Activated CD4-positive, alpha-beta T cell treated with anti-CD3 and anti-CD28 coated beads, Interleukin-2, Interleukin-6, amounts not matched to agents 100 ng/mL and 50 ng/mL, durations not matched to agents 16 hours and 8 hours (primary cell): ENCODE data around the gene GINM1.
A peak's percentile ranks its signal among the peaks of the same experiment; 100 is the strongest.

Experiments used
- DNase-seq: peaks from one replicate; pipeline ENCODE4 v3.0.0-alpha.2; 2020

Gene GINM1, protein sequence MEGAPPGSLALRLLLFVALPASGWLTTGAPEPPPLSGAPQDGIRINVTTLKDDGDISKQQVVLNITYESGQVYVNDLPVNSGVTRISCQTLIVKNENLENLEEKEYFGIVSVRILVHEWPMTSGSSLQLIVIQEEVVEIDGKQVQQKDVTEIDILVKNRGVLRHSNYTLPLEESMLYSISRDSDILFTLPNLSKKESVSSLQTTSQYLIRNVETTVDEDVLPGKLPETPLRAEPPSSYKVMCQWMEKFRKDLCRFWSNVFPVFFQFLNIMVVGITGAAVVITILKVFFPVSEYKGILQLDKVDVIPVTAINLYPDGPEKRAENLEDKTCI

DNA sequence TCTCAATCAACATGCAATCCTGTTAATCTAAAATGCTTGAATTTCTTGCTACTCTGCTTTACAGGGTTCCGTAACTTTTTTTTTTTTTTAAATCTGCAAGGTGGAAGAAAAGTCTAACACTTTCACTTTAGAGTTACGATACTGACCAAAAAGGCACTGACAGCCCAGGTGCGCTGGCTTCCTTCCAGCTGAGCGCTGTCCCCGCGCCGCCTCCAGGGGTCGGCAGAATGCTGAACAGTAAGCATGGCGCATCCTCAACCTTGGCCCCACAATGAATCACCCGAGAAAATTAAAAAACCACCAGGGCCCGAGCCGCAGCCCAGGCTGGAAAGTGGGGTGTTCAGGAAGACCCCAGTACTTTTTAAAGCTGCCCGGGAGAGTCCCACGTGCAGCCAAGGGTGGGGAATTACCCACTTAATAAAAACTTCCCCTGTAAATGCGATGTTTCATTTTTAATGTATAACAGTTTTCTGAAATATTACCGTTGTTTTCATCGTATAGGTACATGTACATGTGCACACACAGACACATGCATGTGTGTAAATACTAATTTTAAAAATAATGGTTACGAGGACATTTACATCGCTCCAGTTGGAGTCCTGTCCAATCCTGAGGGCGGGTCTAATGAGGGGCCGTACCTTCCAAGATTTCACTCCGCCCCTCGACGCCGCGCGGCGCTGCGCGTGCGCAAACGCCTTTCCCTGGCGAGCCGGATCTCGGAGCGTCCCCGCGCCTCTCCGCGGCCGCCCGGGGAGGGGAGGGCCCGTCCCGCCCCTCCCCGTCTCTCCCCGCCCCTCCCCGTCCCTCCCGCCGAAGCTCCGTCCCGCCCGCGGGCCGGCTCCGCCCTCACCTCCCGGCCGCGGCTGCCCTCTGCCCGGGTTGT lies at the start of gene GINM1:
TSS of gene GINM1 (plus strand) at position 849 of the 883 bp plus-strand sequence. CDS start 40 bp downstream, outside the sequence.
- peak; percentile 98 for DNase-seq

DNA sequence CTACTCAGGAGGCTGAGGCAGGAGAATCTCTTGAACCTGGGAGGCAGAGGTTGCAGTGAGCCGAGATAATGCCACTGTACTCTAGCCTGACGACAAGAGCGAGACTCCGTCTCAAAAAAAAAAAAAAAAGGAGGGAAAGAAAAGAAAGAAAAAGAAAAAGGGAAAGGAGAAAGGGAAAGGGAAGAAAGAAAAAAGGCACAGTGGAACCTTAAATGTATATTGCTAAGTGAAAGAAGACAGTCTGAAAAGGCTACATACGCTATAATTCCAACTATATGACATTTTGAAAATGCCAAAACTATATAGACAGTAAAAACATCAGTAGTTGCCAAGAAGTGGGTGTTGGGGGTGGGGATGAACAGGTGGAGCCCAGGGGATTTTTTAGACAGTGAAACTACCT lies 36.5 kb upstream of the GINM1 start:
- DNase-seq, result no peak

DNA sequence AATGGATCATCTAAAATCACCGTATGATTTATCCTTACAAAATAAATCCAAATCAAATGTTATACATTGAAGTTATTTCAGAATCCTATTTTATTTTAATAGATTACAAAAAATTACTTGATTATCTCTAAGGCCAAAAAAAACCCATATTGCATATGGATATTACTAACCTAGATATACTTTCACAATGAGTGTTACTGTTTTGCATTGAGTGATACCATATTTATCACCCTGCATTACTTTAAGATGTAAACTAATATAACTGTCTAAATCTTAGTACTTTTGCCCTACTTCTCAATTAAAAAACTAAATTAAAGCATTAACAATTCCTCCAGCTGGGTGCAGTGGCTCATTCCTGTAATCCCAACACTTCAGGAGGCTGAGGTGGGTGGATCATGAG lies 31.4 kb upstream of the GINM1 start:
- DNase-seq, result no peak

DNA sequence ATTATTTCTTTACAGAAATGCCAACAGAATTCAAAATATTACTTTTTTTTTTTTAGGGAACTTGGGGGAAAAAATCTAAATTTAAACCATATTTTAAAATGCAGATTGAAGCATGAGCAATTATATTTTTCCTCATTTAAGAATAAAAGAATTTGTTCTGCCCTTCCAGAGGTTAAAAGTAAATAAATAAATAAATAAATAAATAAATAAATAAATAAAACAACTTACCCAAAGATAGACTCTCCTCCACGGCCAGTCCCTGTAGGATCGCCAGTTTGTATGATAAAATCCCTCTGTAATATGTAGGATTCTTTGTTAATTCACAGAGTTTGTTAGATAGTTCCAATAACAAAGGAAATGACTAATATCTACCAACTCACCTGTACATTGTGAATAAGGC lies 25.0 kb upstream of the GINM1 start:
- DNase-seq, result no peak

DNA sequence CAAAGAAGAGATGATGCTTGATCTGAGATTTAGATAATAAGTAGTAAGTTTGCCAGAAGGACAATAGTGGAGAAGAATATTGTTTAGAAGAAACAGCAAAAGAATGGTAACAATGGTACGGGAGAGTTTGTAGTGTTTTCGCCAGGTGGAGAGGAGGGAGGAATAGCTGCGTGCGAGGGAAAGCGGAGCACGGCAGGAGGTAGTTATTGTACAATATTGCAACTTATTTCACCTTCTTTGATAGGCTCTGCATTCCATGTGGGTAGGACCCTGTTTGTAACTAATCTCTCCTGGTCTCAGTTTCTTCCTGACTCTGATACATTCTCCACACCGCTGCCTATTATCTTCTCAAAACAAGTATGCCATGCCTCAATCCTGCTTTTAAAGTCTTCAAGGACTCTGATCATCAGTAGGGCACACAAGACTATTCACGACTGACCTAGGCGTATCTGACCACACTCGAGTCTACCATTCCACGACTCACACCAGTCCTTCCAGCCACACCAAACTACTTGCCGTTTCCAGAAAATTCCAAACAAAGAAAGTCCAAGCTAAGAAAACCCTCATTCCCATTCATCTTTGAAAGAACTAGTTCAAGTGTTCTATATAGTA lies 21.4 kb upstream of the GINM1 start:
- no peak for DNase-seq

DNA sequence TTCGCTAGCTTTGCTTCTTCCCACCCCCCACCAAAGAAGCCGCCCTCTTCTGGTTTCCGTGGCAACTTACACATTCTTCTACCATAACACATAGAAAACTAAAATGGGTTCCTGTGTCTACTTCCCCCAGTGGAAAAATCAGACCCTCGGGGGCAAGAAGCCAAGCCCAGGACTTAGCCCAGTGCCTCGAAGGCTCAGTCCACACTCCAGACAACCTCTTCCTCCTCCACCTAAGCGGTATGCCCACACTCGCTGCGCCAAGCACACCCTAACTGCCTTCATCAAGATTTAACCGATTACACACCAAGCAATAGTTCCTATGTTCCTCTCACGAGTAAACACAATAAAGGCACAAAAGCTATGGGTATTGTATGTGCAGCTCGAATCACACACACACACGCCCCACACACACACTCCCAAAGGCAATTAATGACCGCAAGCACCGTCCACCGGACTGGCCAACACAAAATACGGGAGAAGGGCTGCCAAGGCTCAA lies 20.9 kb upstream of the GINM1 start:
- DNase-seq, result peak; percentile 67

DNA sequence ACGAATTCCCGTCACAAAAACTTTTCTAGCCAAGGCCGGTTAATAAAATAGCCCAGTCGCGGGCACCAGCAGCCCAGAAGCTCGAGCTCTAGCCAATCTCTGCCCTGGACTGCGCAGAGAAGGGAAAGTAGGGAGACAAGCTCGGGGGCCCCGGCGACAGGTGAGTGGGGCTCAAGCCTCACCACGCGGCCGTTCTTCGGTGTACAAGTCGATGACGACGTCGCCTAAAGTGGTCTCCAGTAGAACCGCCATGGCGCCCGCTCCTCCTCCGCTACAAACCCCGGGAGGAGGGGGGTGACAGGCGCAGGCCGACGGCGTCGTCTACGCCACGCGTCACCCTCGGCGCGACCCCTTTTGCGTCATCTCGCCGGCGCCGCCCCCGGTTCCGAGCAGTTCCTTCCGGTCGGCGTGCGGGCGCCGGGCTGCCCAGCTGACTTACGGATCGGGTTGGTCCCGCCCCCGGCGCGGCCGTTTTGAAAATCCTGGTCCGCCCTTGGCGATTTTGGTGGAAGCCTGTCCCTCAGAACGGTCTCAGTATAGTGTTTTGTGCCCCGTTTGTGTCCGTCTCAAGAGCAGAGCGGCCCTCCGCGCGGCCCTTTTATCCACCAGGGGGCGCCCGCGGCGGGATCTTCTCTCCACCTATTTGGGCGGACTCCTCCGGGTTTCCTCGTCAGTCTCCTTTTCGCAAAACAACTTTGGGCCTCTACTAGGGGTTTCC lies 20.3 kb upstream of the GINM1 start, which contains the start of gene PPIL4:
TSS of gene PPIL4 (minus strand) at position 290 of the 718 bp plus-strand sequence. CDS start at position 252, 38 bp downstream.
- DNase-seq, result peak; percentile 96

DNA sequence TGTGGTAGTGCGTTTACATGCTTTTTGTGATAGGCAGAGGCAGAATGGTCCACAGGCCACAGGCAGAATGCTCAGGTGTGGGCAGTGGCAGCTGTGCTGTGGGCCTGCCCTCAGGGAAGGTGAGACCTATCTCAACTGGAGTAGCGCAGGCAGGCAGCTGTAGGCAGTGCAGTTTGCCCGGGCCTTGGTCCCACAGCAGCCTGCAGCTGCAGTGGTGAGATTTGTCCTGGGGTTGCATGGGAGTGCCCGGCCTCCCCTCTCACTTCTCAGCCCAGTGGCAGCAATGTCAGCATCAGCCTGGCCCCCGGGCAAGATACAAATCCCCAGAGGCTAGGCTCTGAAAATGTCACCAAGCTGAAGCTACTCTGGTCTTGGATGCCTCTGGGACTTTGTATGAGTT lies 14.3 kb upstream of the GINM1 start:
- DNase-seq, result no peak

DNA sequence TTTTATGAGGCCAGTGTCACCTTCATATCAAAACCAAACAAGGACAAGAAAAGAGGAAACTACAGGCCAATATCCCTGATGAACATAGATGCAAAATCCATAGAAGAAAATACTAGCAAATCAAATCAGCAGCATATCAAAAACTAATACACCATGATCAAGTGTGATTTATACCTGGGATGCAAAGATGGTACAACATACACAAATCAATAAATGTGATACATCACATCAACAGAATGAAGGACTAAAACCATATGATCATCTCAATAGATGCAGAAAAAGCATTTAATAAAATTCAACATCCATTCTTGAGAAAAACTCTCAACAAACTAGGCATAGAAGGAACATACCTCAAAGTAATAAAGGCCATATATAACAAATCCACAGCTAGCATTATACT lies 8.1 kb upstream of the GINM1 start:
- no peak for DNase-seq

DNA sequence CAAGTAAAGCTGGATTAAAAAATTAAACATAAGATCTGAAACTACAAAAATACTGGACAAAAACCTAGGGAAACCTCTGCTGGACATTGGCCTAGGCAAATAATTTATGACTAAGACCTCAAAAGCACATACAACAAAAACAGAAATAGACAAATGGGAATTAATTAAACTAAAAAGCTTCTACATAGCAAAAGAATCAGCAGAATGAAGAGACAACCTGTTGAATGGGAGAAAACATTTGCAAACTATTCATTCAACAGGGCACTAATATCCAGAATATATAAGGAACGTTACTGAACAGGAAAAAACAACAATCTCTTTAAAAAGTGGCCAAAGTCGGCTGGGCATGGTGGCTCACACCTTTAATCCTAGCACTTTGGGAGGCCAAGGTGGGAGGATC lies 6.8 kb upstream of the GINM1 start:
- no peak for DNase-seq

DNA sequence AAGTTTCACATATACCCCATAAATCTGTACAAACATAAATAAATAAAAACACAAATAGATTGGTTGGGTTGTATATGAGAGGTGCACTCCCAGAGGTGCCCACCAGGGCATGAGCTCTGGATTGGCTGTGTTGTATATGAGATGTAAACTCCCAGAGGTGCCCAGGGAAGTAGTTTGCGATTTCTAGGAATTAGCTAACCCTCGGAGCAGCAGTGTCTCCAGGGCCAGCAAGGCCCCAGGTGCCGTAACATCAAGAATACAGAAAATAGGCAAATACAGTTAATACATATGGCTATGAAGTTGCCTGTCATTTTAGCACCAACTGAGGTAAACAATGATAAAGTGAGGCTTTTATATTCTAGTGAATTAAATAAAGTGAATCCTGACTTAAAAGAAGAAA lies 5.4 kb upstream of the GINM1 start:
- peak; percentile 12 for DNase-seq

DNA sequence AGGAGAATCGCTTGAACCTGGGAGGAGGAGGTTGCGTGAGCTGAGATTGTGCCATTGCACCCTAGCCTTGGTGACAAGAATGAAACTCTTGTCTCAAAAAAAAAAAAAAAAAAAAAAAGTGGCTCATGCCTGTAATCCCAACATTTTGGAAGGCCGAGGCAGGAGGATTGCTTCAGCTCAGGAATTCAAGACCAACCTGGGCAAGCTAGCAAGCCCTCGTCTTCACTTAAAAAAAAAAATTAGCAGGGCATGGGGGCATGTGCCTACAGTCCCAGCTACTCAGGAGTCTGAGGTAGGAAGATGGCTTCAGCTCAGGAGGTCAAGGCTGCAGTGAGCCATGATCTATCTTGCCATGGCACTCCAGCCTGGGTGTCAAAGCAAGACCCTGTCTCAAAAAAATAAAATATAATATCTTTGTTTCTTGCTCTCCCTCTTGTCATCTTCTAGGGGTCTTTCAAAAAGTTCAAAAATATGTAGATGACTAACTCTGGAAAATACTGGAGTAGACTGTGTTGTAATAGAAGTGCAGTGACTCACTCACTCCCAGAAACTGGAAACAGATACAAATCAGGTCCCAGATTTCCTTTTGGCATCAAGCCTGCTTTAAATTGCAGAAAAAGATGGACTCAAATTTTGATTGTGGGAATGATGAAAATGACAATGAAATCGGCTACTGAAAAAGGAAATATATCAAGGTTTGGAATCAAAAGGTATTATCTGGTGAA lies 2.8 kb upstream of the GINM1 start:
- DNase-seq, result no peak

DNA sequence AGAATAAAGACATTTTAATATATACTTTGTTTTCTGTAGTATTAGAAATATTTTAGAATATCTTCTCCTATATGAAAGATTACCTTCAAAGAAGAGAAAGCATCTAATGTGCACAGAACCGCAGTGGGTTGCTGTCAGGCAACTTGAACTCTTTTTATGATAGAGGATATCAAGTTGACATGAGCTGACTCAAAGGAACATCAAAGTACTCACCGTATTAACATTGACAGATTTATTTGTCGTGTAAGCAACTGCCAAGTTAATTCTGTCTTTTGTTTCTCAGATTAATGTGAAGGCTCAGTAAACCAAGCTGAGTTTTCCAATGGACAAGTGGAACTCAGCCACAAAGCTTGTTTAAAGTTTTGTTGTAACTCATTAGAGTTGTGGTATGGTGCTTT lies 2.2 kb upstream of the GINM1 start:
- DNase-seq, result no peak

DNA sequence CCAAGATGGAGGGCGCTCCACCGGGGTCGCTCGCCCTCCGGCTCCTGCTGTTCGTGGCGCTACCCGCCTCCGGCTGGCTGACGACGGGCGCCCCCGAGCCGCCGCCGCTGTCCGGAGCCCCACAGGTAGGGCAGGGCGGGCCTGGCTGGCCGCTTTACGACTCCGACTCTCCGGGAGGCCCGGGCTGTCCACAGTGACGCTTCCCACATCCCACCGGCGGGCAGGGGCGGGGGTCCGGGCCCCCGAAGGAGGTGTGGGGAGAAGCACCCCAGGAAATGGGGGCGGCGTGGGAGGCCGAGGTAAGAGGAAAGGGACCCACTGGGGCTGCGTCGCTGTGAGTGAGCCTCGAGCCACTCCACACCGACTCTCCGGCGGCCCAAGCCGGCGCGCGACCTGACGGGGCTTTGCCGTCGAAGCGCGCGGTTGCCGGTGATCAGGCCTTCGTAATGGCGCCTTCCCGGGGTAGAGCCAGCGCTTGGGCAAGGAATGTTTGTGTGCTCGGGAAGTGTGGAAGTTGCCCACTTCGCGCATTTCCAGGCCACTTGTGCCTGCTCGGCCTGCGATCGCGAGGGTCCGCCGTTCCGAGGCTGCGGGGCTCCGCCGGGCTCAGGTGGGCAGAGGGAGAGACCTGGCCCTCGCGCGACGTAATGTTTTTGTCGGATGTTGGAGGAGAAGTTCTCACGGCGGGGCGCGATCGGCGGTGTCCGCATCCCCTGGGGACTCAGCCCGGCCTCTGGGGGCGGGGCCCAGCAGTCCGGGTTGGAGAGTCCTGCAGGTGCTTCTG lies 427 bp downstream of the GINM1 start:
- DNase-seq, result peak; percentile 53

DNA sequence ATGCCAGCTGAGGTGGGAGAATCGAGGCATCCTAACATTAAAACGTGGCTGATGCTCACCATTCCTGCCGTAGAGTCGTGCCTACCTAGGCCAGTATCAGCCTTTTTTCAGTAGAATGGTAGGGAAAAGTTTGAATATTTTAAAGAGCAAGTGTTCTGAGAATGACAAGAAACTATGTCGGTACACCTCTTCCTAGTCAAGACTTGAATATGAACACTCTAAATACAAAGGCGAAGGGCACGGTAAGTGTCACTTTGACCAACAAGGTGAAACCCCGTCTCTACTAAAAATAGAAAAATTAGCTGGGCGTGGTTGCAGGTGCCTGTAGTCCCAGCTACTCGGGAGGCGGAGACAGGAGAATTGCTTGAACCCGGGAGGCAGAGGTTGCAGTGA lies 1.0 kb downstream of the GINM1 start:
- no peak for DNase-seq

DNA sequence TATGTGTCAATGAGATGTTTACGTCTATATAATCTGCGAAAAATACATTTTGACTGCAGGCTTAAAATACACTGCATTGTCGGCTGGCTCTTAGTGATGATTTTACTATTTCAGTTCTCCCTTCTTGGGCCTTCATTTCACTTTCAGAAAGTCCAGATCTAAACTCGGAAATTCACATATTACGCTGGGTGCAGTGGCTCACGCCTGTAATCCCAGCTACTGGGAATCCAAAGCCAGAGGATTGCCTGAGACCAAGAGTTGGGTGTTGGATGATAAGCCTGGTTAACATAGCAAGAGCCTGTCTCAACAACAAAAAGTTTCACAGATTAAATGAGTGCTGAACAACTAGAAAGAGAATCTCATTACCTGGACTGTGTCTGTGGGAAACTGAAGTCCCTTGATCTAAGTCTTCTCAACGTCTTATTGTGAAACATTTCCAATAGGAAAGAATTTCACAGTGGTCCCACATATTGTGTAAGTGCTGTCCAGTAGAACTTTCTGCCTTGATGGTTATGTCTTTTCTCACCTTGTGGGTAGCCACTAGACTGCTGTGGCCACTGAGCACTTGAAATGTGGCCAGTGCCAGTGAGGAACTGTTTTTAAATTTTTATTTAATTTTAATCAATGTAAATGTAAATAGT lies 1.9 kb downstream of the GINM1 start:
- DNase-seq, result no peak

DNA sequence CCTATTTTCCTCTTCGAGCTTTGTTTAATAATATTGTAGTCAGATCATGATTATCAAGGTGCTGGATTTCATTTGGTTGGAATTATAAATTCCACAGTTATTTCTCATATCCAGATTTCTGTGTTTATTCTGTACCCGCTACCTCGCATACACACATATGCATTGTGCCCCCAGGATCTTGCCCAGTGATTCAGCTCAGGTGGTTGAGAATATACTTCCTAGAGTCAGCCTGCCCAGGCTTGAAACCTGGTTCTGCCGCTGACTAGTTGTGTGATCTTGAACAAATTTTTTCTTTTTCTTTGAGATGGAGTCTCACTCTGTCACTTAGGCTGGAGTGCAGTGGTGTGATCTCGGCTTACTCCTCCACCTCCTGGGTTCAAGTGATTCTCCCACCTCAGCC lies 14.7 kb downstream of the GINM1 start:
- no peak for DNase-seq

DNA sequence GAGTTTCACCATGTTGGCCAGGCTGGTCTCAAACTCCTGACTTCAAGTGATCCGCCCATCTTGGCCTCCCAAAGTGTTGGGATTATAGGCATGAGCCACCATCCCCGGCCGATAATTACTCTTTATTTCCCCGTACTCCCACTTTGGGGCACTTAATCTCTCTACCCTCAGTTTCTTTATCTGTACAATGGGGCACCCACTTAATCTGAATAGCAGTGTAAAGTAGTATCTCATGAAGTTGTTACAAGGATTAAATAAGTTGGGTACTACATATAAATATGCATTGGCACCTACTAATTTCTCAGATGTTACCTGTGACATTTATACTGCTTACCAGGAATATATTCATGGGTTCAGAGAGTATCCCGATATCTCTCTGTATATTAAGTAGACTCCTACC lies 15.2 kb downstream of the GINM1 start:
- DNase-seq, result no peak

DNA sequence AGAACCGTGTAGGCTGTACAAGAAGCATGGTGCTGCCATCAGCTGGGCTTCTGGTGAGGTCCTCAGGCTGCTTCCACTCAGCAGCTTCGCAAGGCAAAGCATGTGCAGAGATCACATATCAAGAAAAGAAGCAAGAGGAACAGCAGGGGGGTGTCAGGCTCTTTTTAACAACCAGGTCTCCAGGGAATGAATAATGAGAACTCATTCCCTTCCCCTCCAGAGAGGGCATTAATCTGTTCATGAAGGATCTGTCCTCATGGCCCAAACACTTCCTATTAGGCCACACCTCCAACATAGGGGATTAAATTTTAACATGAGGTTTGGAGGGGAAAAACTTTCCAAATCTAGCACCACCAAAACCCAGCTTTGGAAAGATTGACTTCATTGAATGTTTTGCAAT lies 20.0 kb downstream of the GINM1 start:
- no peak for DNase-seq

DNA sequence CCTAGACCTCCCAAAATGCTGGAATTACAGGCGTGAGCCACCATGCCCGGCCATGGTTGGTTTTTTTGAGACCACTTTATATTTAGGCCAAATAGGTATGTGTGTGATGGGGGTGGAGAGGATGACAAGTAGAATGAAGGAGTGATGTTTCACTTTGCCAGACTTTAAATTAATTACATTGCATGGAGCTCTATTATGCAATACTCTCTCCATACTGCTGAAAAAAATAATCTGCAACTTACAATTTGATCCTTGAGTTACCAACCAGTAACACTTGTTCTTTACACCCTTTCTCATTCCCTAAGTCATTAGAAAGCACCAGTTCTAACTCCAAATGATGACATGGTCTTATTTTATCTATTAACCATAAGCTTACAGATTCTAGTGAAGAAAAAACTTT lies 26.8 kb downstream of the GINM1 start:
- no peak for DNase-seq

DNA sequence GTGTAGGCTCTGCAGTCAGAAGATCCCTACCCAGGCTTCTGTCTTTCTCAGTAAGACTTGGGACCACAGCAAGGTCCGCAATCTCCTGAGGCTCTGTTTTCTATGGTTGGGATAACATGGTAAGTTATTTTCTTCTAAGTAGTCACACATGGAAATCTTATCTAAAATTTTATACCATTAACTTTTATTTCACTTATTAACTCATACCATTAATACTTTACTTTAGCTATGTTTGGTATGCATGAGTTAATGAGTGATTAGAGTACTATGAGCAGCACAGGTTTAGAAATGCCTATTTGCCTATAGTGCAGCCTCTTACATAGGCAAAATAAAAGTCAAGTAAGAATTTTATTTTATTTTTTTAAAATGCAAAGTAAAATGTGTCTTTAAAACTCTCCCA lies 27.2 kb downstream of the GINM1 start:
- DNase-seq, result no peak
